HepG2 (cell line): Measurements from ENCODE around the gene TMOD3. TPM values are rescaled to one million over a fixed set of nuclear protein-coding genes. Genes with fewer than 3 reads are reported as not detected.
A peak's percentile ranks its signal among the peaks of the same experiment; 100 is the strongest.

ENCODE experiments used
- KDM4B ChIP-seq: sonication (generic); formaldehyde crosslinking; IDR thresholded peaks from 2 replicates; pipeline ENCODE4 v1.4.0; 2020; ENCODE audit warnings: missing genetic modification reagents
- PAXIP1 ChIP-seq: sonication (generic); formaldehyde crosslinking; conservative IDR thresholded peaks from 2 replicates; pipeline ENCODE4 v1.4.0; 2020; ENCODE audit warnings: mild to moderate bottlenecking, missing genetic modification reagents, moderate library complexity
- POGK ChIP-seq: sonication (generic); formaldehyde crosslinking; conservative IDR thresholded peaks from 2 replicates; pipeline ENCODE4 v1.8.0; 2022; ENCODE audit warnings: mild to moderate bottlenecking, moderate library complexity, missing genetic modification reagents
- SKI ChIP-seq: fragments of 450-650 bp; IDR thresholded peaks from one replicate; pipeline ENCODE4 v1.6.1; 2018; ENCODE audit warnings: mild to moderate bottlenecking; ENCODE audit not compliant: partially characterized antibody
- SMAD3 ChIP-seq: sonication (generic); formaldehyde crosslinking; IDR thresholded peaks from 2 replicates; pipeline ENCODE4 v1.4.0; 2020; ENCODE audit warnings: missing genetic modification reagents
- SOX6 ChIP-seq, 2 experiments: fragments of 450-650 bp in 1 of 2; sonication (generic) in 1 of 2; formaldehyde crosslinking in 1 of 2; IDR thresholded peaks; 2 replicates each; pipeline versions ENCODE4 v1.4.0 to v1.6.1; 2017 to 2020; ENCODE audit warnings: antibody characterized with exemption in 1 of 2, mild to moderate bottlenecking in 1 of 2, missing genetic modification reagents in 1 of 2
- STAT6 ChIP-seq: sonication (generic); formaldehyde crosslinking; IDR thresholded peaks from 2 replicates; pipeline ENCODE4 v1.4.0; 2020; ENCODE audit warnings: missing genetic modification reagents, mild to moderate bottlenecking, borderline replicate concordance
- TAF15 ChIP-seq: fragments of 200-400 bp; formaldehyde crosslinking; IDR thresholded peaks from one replicate; pipeline ENCODE4 v1.6.1; 2018; ENCODE audit warnings: mild to moderate bottlenecking, low read depth, low read length; ENCODE audit not compliant: poor library complexity, severe bottlenecking
- TBL1XR1 ChIP-seq: fragments of 150-350 bp; IDR thresholded peaks from 2 replicates; pipeline ENCODE4 v1.6.1; 2014; ENCODE audit warnings: borderline replicate concordance, low read length; ENCODE audit not compliant: partially characterized antibody
- THAP9 ChIP-seq: sonication (generic); formaldehyde crosslinking; IDR thresholded peaks from 2 replicates; pipeline ENCODE4; 2020; ENCODE audit warnings: missing genetic modification reagents, mild to moderate bottlenecking, borderline replicate concordance
- YY1 ChIP-seq: IDR thresholded peaks from 2 replicates; pipeline ENCODE4 v1.6.1; 2011; ENCODE audit warnings: low read length, low read depth, moderate library complexity, mild to moderate bottlenecking; ENCODE audit not compliant: insufficient read depth, insufficient replicate concordance
- ZNF329 ChIP-seq: sonication (generic); formaldehyde crosslinking; IDR thresholded peaks from 2 replicates; pipeline ENCODE4 v1.9.0; 2021; ENCODE audit warnings: low read depth, mild to moderate bottlenecking, missing genetic modification reagents
- ZNF484 ChIP-seq: sonication (generic); formaldehyde crosslinking; IDR thresholded peaks from 2 replicates; pipeline ENCODE4 v1.5.1; 2020; ENCODE audit warnings: mild to moderate bottlenecking, low read depth, missing genetic modification reagents, borderline replicate concordance
- ZNF660 ChIP-seq: sonication (generic); formaldehyde crosslinking; IDR thresholded peaks from 2 replicates; pipeline ENCODE4 v1.5.1; 2020; ENCODE audit warnings: mild to moderate bottlenecking, low read depth, missing genetic modification reagents, borderline replicate concordance
- polyA plus RNA-seq, 8 experiments: library from polyadenylated mRNA; depleted of rRNA in 3 of 8; stranded (reverse) in 7 of 8; unstranded in 1 of 8; fragments of >200 nt; fragmentation: Illumina TruSeq in 4 of 8; extraction: Trizol in 4 of 8; gene quantifications; 2 replicates each; pipeline versions ENCODE4 v1.2.1 to v1.2.3, GENCODE V29; 2011 to 2016; ENCODE audit warnings: low read depth in 4 of 8, missing spikeins in 1 of 8, mixed read lengths in 1 of 8; ENCODE audit not compliant: insufficient read depth in 1 of 8
- total RNA-seq, 5 experiments: library from RNA; depleted of rRNA; stranded (reverse); fragments of >200 nt; fragmentation: Illumina TruSeq; extraction: Trizol; gene quantifications; 2 replicates each; pipeline ENCODE4 v1.2.3, GENCODE V29; 2016; ENCODE audit warnings: low read depth in 1 of 5

Gene TMOD3
- total and polyA plus RNA-seq, 2 of the 13 experiments (the other 11 are each of a cell fraction or from before 2014, with no cell fraction given) = 5.1 to 23.2 TPM

GRCh38 chr15:51907136-51907862 lies 77.8 kb downstream of the TMOD3 start (continued):
- TF ChIP-seq SOX6 (IDR thresholded peaks at IDR 0.05) (no peak), SOX6 (CRISPR knock-in tag; IDR thresholded peaks at IDR 0.05) (peak; percentile 65), STAT6 (CRISPR knock-in tag) (no peak), TBL1XR1 (no peak), SMAD3 (0 out of 2 replicates have a peak, but pooled peaks have one; percentile 31), YY1 (no peak), SKI (no peak), ZNF660 (no peak), POGK (CRISPR knock-in tag) (no peak), ZNF329 (no peak), PAXIP1 (CRISPR knock-in tag) (peak; percentile 77), THAP9 (CRISPR knock-in tag) (no peak), KDM4B (CRISPR knock-in tag) (no peak), TAF15 (no peak), ZNF484 (CRISPR knock-in tag) (no peak)
